Ovary (tissue), 9 donors: ENCODE measurements around the gene LMX1A. TPM values are rescaled to one million over a fixed set of nuclear protein-coding genes. Genes with fewer than 3 reads are reported as not detected.

ENCODE experiments used
- DNase-seq, 5 donors: peaks; one replicate each; pipeline ENCODE4 v3.0.0-alpha.2; 2019 to 2020
- H3K27ac ChIP-seq, 2 donors: fragments of 200-600 bp; one replicate each; pipeline versions ENCODE4 v1.5.1 to v1.8.0; 2019 to 2022
- H3K27me3 ChIP-seq: fragments of 200-600 bp; one replicate; pipeline ENCODE4 v1.8.0; 2022
- H3K36me3 ChIP-seq: fragments of 200-600 bp; sonication (generic); one replicate; pipeline ENCODE4 v1.5.1; 2019
- H3K4me1 ChIP-seq: one replicate; pipeline ENCODE4 v1.8.1; 2013; ENCODE audit warnings: mild to moderate bottlenecking, moderate library complexity; ENCODE audit not compliant: insufficient read depth
- H3K4me3 ChIP-seq: fragments of 200-600 bp; sonication (generic); one replicate; pipeline ENCODE4 v1.5.1; 2017
- H3K9me3 ChIP-seq, 2 donors: fragments of 200-600 bp in 1 of 2; sonication (generic) in 1 of 2; one replicate each; pipeline versions ENCODE4 v1.5.1 to v1.8.1; 2013 to 2019; ENCODE audit warnings: mild to moderate bottlenecking in 1 of 2, moderate library complexity in 1 of 2
- CTCF ChIP-seq, 3 donors: fragments of 450-650 bp in 2 of 3; fragments of 200-600 bp in 1 of 3; IDR thresholded peaks; one replicate each; pipeline versions ENCODE4 v1.5.1 to v1.8.0; 2016 to 2022; ENCODE audit warnings: antibody characterized with exemption in 3 of 3, mild to moderate bottlenecking in 1 of 3
- EP300 ChIP-seq: sonication (generic); formaldehyde crosslinking; IDR thresholded peaks from one replicate; pipeline ENCODE4 v1.6.1; 2017; ENCODE audit warnings: antibody characterized with exemption
- POLR2A ChIP-seq: fragments of 450-650 bp; IDR thresholded peaks from one replicate; pipeline ENCODE4 v1.6.1; 2017; ENCODE audit warnings: antibody characterized with exemption, mild to moderate bottlenecking, moderate library complexity
- WGBS, 3 donors: extraction: QIAGEN DNeasy Blood & Tissue Kit in 1 of 3; methylation state at CpG; one replicate each; pipeline versions ENCODE4 v1.1.5 to v1.1.7; 2013 to 2017; 5-methylcytosine and 5-hydroxymethylcytosine counted together
- intact Hi-C, 4 donors: fragments of 100-400 bp; cut with DNase I; formaldehyde crosslinking; loops; one replicate each; pipeline versions ENCODE4 v1.11.0 to v1.15.1; 2022 to 2023
- polyA plus RNA-seq, 2 donors: library from polyadenylated mRNA; stranded (reverse); fragments of 200-250 nt in 1 of 2; fragments of 350-450 nt in 1 of 2; fragmentation: Illumina TruSeq in 1 of 2; extraction: RNeasy Lipid Tissue Mini Kit (QIAGEN cat#74804) in 1 of 2; gene quantifications; one replicate each; pipeline ENCODE4 v1.2.3, GENCODE V29; 2013 to 2014
- total RNA-seq, 7 donors: library from RNA; depleted of rRNA in 2 of 7; stranded (reverse); fragments of >200 nt in 2 of 7; fragmentation: NEBNext Ultra II Directional in 3 of 7; extraction: Animal tissue kit (Norgen Biotek cat#: 25700) in 3 of 7; gene quantifications; one replicate each; pipeline versions ENCODE4 v1.1.0 to v1.2.4, GENCODE V29; 2016 to 2023
- donor health status: DM: no; HTN: no; CAD: no; lungs with moderate emphysema.
- donor health status: DM: no; HTN: no; CAD: no.
- donor health status: Bipolar disorder and iron deficiency.
- donor health status: DM: yes; HTN: yes; CAD: no.
- donor health status: DM: no; HTN: no; CAD: no.
- donor health status: DM: yes; HTN: yes; CAD: no.

Gene LMX1A
- total and polyA plus RNA-seq, 9 donors: 0.15 TPM; not detected in 8

GRCh38 chr1:165189913-165190312 lies 166.6 kb downstream of the LMX1A start:
- Histone ChIP-seq H3K27ac (no peak overlapping the region), H3K4me3 (no peak overlapping the region), H3K36me3 (no peaks in the 10 kb centered on the region), H3K27me3 (no peaks in the 10 kb centered on the region), H3K4me1 (no peaks in the 10 kb centered on the region), H3K9me3 (no peaks in the 10 kb centered on the region)
- WGBS, 3 donors: 80 to 84% (median 81%) methylated on average over 4 of the region's 4 CpGs
- no peak for DNase-seq
- intact Hi-C loops: no loop called here
- TF ChIP-seq POLR2A: no peak
- no peak for TF ChIP-seq EP300
- no peak for TF ChIP-seq CTCF (IDR thresholded peaks at IDR 0.05)

GRCh38 chr1:165189011-165189410 lies 167.5 kb downstream of the LMX1A start:
- Histone ChIP-seq H3K4me1 (no peaks in the 10 kb centered on the region), H3K9me3 (no peaks in the 10 kb centered on the region), H3K27me3 (no peaks in the 10 kb centered on the region), H3K36me3 (no peaks in the 10 kb centered on the region), H3K4me3 (no peak overlapping the region), H3K27ac (no peak overlapping the region)
- TF ChIP-seq CTCF (IDR thresholded peaks at IDR 0.05) (no peak), EP300 (no peak), POLR2A (no peak)
- intact Hi-C loops: no loop called here
- DNase-seq: no peak
- WGBS, 3 donors: 42 to 64% (median 63%) methylated on average over 2 of the region's 2 CpGs

GRCh38 chr1:165187031-165188009 lies 169.2 kb downstream of the LMX1A start:
- intact Hi-C loops: no loop called here
- 40 to 52% (median 41%) methylated on average over 3 of the region's 3 CpGs for WGBS, 3 donors
- TF ChIP-seq CTCF (IDR thresholded peaks at IDR 0.05) (no peak), EP300 (no peak), POLR2A (no peak)
- no peak overlapping the region for H3K4me3 ChIP-seq
- no peaks in the 10 kb centered on the region for H3K36me3 ChIP-seq
- DNase-seq: no peak
- no peak overlapping the region for H3K27ac ChIP-seq
- H3K9me3 ChIP-seq: no peaks in the 10 kb centered on the region
- H3K4me1 ChIP-seq: no peaks in the 10 kb centered on the region
- no peaks in the 10 kb centered on the region for H3K27me3 ChIP-seq

GRCh38 chr1:165185161-165185889 lies 171.2 kb downstream of the LMX1A start:
- Histone ChIP-seq H3K9me3 (no peaks in the 10 kb centered on the region), H3K4me3 (no peak overlapping the region), H3K36me3 (no peaks in the 10 kb centered on the region), H3K4me1 (no peaks in the 10 kb centered on the region), H3K27me3 (no peaks in the 10 kb centered on the region), H3K27ac (no peak overlapping the region)
- WGBS, 3 donors: 46 to 70% (median 54%) methylated on average over 4 of the region's 4 CpGs
- intact Hi-C loops: no loop called here
- TF ChIP-seq POLR2A (no peak), EP300 (no peak), CTCF (IDR thresholded peaks at IDR 0.05) (no peak)
- DNase-seq: no peak
